Activated T-helper 2 cell treated with anti-CD3 and anti-CD28 coated beads, Interferon-gamma antibody, Interleukin-2, Interleukin-4, amounts not matched to agents 10 μg/mL and 5 μg/mL and 100 μg/mL, durations not matched to agents 14 hours and 24 hours and 36 hours (primary cell): ENCODE data around the gene DNAH8. TPM values are rescaled to one million over a fixed set of nuclear protein-coding genes. Genes with fewer than 3 reads are reported as not detected.

Experiments used
- DNase-seq: peaks from one replicate; pipeline ENCODE4 v3.0.0; 2021; ENCODE audit warnings: low spot score
- H3K27ac Mint-ChIP-seq: one replicate; pipeline ENCODE4 v1.8.0; 2021; ENCODE audit warnings: mixed read lengths
- H3K27me3 Mint-ChIP-seq: one replicate; pipeline ENCODE4 v1.8.0; 2021; ENCODE audit warnings: low read depth, mixed read lengths
- H3K36me3 Mint-ChIP-seq: one replicate; pipeline ENCODE4 v1.8.0; 2021; ENCODE audit warnings: low read depth, mixed read lengths
- H3K4me1 Mint-ChIP-seq: one replicate; pipeline ENCODE4 v1.8.0; 2021; ENCODE audit warnings: low read depth, mixed read lengths
- H3K4me3 Mint-ChIP-seq: one replicate; pipeline ENCODE4 v1.8.0; 2021; ENCODE audit warnings: low read depth, mild to moderate bottlenecking, moderate library complexity, mixed read lengths
- H3K9me3 Mint-ChIP-seq: one replicate; pipeline ENCODE4 v1.8.0; 2021; ENCODE audit warnings: mixed read lengths
- intact Hi-C: fragments of 100-400 bp; cut with micrococcal nuclease; formaldehyde crosslinking; loops from one replicate; pipeline ENCODE4 v1.15.1; 2023
- total RNA-seq: library from RNA; stranded (reverse); gene quantifications from 2 replicates; pipeline ENCODE4 v1.2.3, GENCODE V29; 2022

DNAH8 gene
- total RNA-seq, 1 donor from 2014 or later: not detected

DNA sequence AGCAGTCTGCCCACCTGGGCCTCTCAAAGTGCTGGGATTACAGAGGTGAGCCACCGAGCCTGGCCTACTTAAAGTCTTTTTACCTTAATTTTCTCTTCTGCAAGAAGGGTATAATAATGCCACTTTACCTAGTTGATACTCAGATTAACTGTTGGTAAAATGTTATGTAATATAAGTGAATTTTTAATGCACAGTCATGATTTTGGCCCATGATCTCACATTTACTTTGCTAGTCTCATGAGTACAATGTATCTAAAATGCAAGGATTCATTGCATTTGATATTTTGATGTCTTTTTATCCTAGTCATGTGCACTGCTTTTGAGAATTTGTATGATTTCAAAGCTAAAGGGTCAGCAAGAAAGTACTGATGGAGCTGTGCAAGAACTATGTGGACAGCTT, 13.1 kb downstream of the DNAH8 start:
- Mint-ChIP-seq H3K9me3 (no peaks in the 10 kb centered on the region), H3K27me3 (peaks cover 8% of the 10 kb centered on the region), H3K4me1 (peaks cover 17% of the 10 kb centered on the region), H3K27ac (no peak overlapping the region), H3K4me3 (no peak overlapping the region), H3K36me3 (no peaks in the 10 kb centered on the region)
- intact Hi-C loops: no loop called here
- no peak for DNase-seq

DNA sequence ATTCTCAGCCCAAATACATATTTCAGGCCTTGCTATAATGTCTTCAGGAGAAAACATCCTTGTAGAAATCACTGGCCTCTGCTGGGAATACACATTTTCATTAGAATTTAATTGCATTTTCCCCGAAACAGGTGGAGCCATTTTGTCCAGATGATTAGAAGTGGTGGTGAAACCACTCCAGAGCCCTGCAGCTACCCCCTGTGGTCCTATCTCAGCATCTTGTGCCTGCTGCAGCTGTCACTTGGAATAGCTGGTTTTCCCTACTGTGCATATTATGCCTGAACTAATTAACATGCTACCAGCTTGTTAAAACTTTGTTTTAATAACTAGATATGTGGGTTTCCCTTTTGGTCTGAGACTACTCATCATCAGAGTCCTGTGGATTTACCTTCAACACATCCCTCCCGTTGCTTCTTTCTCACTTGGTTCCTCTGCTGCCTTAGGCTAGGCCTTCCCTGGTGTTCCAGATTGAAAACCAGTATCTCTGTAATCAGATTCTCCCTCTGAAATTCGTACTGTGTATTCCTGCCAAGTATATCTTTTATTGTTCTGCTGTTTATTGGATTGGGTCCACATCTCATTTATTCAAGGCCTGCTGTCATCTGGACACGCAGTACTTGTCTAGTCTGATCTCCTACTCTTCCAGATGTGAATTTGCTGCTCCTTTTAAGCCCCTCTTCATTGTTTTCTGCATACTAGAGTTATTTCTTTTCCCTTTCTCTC, 15.2 kb downstream of the DNAH8 start:
- no peak overlapping the region for H3K27ac Mint-ChIP-seq
- no peaks in the 10 kb centered on the region for H3K9me3 Mint-ChIP-seq
- no peak overlapping the region for H3K4me3 Mint-ChIP-seq
- no peaks in the 10 kb centered on the region for H3K36me3 Mint-ChIP-seq
- intact Hi-C loops: no loop called here
- no peak for DNase-seq
- peaks cover 16% of the 10 kb centered on the region for H3K4me1 Mint-ChIP-seq
- peaks cover 18% of the 10 kb centered on the region for H3K27me3 Mint-ChIP-seq

DNA sequence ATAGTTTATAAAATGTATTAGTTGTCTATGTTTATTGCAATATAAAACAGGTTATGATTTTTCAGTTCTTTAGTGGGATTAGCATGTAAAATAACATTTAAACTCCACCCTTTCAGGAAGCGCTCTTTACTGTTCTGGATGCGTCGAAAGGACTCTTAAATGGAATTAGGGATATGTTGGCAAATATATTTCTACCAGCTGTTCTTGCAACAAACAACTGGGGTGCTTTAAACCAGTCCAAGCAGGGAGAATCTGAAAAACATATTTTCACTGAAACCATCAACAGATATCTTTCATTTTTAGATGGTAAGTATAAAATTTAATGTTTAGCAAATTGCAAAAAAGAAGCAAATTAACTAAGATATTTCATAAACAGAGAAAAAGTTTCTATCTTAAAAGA, 21.8 kb downstream of the DNAH8 start:
- H3K9me3 Mint-ChIP-seq: no peaks in the 10 kb centered on the region
- no peak for DNase-seq
- no peaks in the 10 kb centered on the region for H3K4me1 Mint-ChIP-seq
- H3K27me3 Mint-ChIP-seq: peaks cover 60% of the 10 kb centered on the region
- intact Hi-C loops: no loop called here
- H3K27ac Mint-ChIP-seq: no peak overlapping the region
- H3K36me3 Mint-ChIP-seq: no peaks in the 10 kb centered on the region
- no peak overlapping the region for H3K4me3 Mint-ChIP-seq

DNA sequence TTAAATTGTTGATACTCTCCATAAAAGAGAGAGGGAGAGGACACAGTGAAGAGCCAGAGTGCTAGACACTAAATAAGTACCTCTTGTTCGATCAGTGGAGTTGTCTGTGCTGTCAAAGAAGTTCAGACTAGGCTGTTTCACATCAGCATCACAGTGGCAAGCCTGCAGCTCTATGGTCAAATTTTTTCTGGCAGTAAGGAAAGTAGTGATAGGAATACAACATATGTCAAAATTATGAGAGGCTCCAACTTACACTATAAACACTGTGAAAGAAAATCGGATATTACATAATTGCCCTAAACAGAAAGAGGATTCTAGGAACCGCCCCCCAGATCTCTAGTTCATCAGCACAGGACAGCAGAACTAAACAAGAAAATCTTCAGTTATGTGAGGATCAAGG, 23.1 kb downstream of the DNAH8 start:
- no peaks in the 10 kb centered on the region for H3K4me1 Mint-ChIP-seq
- H3K27me3 Mint-ChIP-seq: peaks cover 59% of the 10 kb centered on the region
- intact Hi-C loops: no loop called here
- H3K36me3 Mint-ChIP-seq: no peaks in the 10 kb centered on the region
- no peak for DNase-seq
- no peaks in the 10 kb centered on the region for H3K9me3 Mint-ChIP-seq
- no peak overlapping the region for H3K4me3 Mint-ChIP-seq
- no peak overlapping the region for H3K27ac Mint-ChIP-seq

DNA sequence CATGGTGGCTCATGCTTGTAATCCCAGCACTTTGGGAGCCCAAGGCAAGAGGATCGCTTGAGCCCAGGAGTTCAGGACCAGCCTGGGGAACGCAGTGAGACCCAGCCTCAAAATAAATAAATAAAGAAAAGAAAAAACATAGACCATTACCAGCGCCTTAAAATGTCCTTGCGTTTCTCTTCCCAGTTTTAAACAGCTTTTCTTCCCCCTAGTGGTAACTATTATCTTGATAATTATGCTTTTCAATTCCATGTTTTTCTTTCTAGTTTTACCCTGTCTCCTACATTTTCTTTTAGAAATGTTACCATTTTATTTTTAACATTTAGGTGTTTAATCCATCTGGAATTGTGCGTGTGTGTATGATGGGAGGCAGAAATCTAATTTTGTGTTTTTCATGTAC, 24.4 kb downstream of the DNAH8 start:
- Mint-ChIP-seq H3K27ac (no peak overlapping the region), H3K27me3 (peaks cover 60% of the 10 kb centered on the region), H3K4me3 (no peak overlapping the region), H3K9me3 (no peaks in the 10 kb centered on the region), H3K4me1 (no peaks in the 10 kb centered on the region), H3K36me3 (no peaks in the 10 kb centered on the region)
- intact Hi-C loops: no loop called here
- DNase-seq: no peak

DNA sequence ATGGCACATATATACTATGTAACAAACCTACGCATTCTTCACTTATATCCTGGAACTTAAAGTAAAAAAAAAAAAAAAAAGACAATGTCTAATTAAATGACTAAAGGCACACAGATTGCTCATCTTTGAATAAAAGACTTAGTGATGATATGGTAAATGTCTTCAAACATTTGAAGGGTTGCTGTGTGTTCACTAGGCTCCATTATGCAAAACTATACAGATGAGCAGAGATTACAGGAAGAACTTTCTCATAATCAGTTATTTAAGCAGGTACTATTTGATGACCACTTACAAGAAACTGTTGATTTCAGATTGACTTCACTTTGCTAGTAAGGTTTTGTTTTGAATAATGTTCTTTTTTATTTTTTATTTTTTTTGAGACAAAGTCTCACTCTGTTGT, 34.4 kb downstream of the DNAH8 start:
- Mint-ChIP-seq H3K27me3 (peaks cover 18% of the 10 kb centered on the region), H3K4me1 (no peaks in the 10 kb centered on the region), H3K27ac (no peak overlapping the region), H3K9me3 (no peaks in the 10 kb centered on the region), H3K4me3 (no peak overlapping the region), H3K36me3 (no peaks in the 10 kb centered on the region)
- no peak for DNase-seq
- intact Hi-C loops: no loop called here

DNA sequence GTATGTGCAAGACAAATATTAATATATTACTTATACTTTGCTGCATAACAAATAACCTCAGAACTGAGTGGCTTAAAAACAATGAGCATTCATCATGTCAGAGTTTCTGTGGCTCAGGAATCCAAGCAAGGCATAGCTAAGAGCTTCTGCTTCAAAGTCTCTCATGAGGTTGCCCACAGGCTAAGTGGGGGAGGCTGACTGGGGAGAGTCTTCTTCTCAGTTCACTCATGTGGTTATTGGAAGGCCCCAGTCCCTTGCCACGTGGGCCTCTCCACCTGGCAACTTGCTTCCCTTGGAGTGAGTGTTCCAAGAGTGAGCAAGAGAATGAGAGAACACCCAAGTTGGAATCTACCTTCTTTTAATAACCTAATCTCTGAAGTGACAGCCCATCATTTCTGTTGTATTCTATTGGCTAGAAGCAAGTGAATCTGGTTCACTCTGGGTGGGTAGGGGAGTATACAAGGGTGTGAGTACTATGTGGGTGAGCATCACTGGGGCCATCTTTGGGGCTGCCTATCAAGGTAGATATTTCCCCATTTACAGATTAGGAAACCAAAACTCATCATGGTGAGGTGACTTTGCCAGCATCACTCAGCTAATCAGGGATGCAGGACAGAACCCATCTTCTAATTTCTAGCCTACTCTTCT, 36.0 kb downstream of the DNAH8 start:
- intact Hi-C loops: no loop called here
- H3K27ac Mint-ChIP-seq: no peak overlapping the region
- peaks cover 10% of the 10 kb centered on the region for H3K27me3 Mint-ChIP-seq
- no peak overlapping the region for H3K4me3 Mint-ChIP-seq
- no peaks in the 10 kb centered on the region for H3K36me3 Mint-ChIP-seq
- H3K9me3 Mint-ChIP-seq: no peaks in the 10 kb centered on the region
- H3K4me1 Mint-ChIP-seq: peaks cover 2% of the 10 kb centered on the region
- DNase-seq: no peak

DNA sequence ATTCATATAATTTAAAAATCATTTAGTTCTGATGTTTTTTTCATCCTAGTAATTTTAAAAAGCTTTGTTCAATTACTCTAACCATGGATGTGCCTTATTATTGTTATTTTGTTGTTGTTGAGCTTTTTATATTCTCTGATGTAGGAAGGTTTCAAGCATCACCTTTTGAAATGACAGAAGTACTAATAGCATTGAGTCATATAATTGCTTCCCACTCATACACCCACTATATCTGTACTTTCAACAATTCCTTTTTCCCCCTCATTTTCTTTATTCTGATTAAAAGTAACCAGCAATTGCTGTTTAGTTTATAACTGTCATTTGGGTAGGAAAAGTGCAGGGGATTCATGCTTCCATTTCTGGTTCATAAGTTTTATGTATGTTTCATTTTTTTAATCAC, 38.6 kb downstream of the DNAH8 start:
- Mint-ChIP-seq H3K4me3 (no peak overlapping the region), H3K27ac (no peak overlapping the region), H3K9me3 (no peaks in the 10 kb centered on the region), H3K27me3 (peaks cover 6% of the 10 kb centered on the region), H3K4me1 (peaks cover 3% of the 10 kb centered on the region), H3K36me3 (no peaks in the 10 kb centered on the region)
- no peak for DNase-seq
- intact Hi-C loops: no loop called here

DNA sequence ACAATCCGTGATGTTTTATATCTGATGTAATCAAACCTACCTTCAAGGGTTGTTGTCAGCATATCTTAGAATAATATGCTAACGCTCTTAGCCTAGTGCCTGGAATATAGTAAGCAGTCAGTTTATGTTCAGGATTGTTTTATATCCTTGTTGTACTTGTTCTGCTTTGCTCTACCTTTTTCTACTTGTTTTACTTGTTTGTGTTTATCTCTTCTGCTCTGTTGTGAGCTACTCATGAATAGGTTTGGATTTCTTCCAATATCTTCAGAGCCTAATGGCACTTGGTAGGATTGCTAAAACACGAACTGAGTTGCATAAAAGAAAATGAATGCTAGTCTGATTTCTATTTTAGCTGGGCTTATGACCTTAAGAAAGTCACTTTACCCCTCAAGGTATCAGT, 40.1 kb downstream of the DNAH8 start:
- no peak overlapping the region for H3K4me3 Mint-ChIP-seq
- H3K9me3 Mint-ChIP-seq: no peaks in the 10 kb centered on the region
- no peak overlapping the region for H3K27ac Mint-ChIP-seq
- no peaks in the 10 kb centered on the region for H3K36me3 Mint-ChIP-seq
- intact Hi-C loops: no loop called here
- no peak for DNase-seq
- peaks cover 1% of the 10 kb centered on the region for H3K27me3 Mint-ChIP-seq
- peaks cover 3% of the 10 kb centered on the region for H3K4me1 Mint-ChIP-seq

DNA sequence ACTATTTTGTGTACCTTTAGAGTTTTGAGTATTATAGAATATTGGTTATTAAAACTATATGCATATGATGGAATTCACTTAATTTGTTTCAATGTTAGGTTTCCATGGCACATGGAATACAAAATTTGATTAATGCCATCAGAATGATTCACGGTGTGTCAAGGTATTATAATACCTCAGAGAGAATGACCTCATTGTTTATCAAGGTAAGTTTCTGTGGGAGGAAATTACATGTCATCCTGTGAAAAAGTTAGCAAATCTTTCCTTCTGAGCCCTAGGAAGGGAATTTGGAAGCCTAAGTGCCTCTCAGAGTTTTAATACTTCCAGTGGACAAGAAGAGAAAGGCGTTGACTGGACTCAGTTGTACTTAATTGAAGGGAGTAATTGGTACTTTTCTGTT, 40.8 kb downstream of the DNAH8 start:
- intact Hi-C loops: no loop called here
- H3K27ac Mint-ChIP-seq: no peak overlapping the region
- H3K4me3 Mint-ChIP-seq: no peak overlapping the region

DNA sequence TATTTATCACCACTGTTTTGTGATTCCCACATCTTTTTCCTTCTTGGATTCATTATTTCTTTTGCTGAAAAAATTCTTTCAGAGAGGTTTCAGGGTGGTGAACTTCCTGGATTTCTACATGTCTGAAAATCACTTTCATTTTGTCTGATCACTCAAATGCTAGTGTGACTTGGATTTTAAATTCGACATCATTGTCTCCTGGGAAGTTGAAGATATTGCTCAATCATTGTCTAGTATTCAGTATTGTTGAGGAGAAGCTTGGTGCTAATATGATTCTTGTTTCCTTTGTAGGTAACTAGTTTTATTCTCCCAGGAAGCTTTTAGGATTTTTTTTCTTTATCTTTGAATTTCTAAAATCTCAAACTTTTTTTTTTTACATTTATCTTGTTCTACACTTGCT, 45.0 kb downstream of the DNAH8 start:
- no peak overlapping the region for H3K27ac Mint-ChIP-seq
- no peak overlapping the region for H3K4me3 Mint-ChIP-seq
- no peak for DNase-seq

More for the DNA sequence above, 40.8 kb downstream of the DNAH8 start:
- H3K27me3 Mint-ChIP-seq: peaks cover 1% of the 10 kb centered on the region
- H3K36me3 Mint-ChIP-seq: no peaks in the 10 kb centered on the region
- no peak for DNase-seq
- peaks cover 3% of the 10 kb centered on the region for H3K4me1 Mint-ChIP-seq
- H3K9me3 Mint-ChIP-seq: no peaks in the 10 kb centered on the region

DNA sequence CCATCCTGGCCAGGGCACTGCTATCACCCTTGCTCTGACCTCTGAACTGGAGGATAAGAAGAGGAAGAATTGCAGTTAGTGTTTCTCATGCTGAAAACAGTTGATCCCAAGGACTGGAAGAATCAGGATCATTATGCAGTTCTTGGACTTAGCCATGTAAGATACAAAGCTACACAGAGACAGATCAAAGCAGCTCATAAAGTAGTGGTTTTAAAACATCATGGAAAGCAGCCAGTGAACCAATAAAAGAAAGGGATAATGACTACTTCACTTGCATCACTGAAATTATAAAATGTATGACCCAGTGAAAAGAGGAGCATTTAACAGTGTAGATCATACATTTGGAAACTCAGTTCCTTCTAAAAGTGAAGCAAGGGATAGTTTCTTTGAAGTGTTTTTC, 47.7 kb downstream of the DNAH8 start:
- Mint-ChIP-seq H3K9me3 (no peaks in the 10 kb centered on the region), H3K27ac (no peak overlapping the region)
- intact Hi-C loops: no loop called here

More for the DNA sequence above, 45.0 kb downstream of the DNAH8 start:
- Mint-ChIP-seq H3K36me3 (no peaks in the 10 kb centered on the region), H3K4me1 (peaks cover 3% of the 10 kb centered on the region), H3K9me3 (no peaks in the 10 kb centered on the region), H3K27me3 (peaks cover 18% of the 10 kb centered on the region)
- intact Hi-C loops: no loop called here

DNA sequence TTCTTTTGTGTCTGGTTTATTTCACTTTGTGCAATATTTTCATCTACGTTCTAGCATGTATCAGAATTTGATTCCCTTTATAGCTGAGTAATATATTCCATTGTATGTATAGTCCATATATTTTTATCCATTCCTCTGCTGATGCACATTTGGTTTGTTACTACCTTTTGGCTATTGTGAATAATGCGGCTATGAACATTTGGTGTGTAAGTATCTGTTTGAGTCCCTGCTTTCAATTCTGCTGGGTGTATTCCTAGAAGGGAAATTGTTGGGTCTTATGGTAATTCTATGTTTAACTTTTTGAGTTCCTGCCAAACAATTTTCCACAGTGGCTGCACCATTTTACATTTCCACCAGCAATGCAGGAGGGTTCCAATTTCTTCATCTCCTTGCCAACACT, 52.4 kb downstream of the DNAH8 start:
- H3K4me1 Mint-ChIP-seq: peaks cover 12% of the 10 kb centered on the region
- no peak for DNase-seq
- intact Hi-C loops: no loop called here
- no peak overlapping the region for H3K4me3 Mint-ChIP-seq
- H3K36me3 Mint-ChIP-seq: no peaks in the 10 kb centered on the region
- H3K9me3 Mint-ChIP-seq: no peaks in the 10 kb centered on the region
- H3K27me3 Mint-ChIP-seq: peaks cover 23% of the 10 kb centered on the region
- no peak overlapping the region for H3K27ac Mint-ChIP-seq

More for the DNA sequence above, 47.7 kb downstream of the DNAH8 start:
- peaks cover 4% of the 10 kb centered on the region for H3K4me1 Mint-ChIP-seq
- peaks cover 22% of the 10 kb centered on the region for H3K27me3 Mint-ChIP-seq
- H3K36me3 Mint-ChIP-seq: no peaks in the 10 kb centered on the region
- no peak for DNase-seq
- no peak overlapping the region for H3K4me3 Mint-ChIP-seq
